Measurements from ENCODE around the gene RELT. TPM values are rescaled to one million over a fixed set of nuclear protein-coding genes. Genes with fewer than 3 reads are reported as not detected.

RELT gene
- total RNA-seq, 2 experiments from 2014 or later: 22.0 to 24.6 TPM

- Mint-ChIP-seq H3K4me1 (peaks cover 18% of the 10 kb centered on the region), H3K36me3 (ENCODE audit: low read depth) (no peaks in the 10 kb centered on the region), H3K4me3 (no peak overlapping the region), H3K9me3 (no peaks in the 10 kb centered on the region), H3K27me3 (no peaks in the 10 kb centered on the region), H3K27ac (no peak overlapping the region)
- ChIA-PET CTCF (interaction anchor here (1.0 to 2.3 kb wide), 3 partner anchors 10 to 28 kb away, joined by 3 to 10 read pairs (median 5); no protein-coding TSS in a partner anchor), POLR2A (no interaction called here)
- DNase-seq: no peak
These were observed 21.1 kb upstream of the RELT start for GRCh38 chr11:73355109-73355508.

- H3K4me3 Mint-ChIP-seq: no peak overlapping the region
- H3K27ac Mint-ChIP-seq: no peak overlapping the region
- DNase-seq: no peak
- POLR2A ChIA-PET: no interaction called here
- H3K36me3 Mint-ChIP-seq (ENCODE audit: low read depth): no peaks in the 10 kb centered on the region
- CTCF ChIA-PET: interaction anchor here (1.0 to 2.1 kb wide), 5 partner anchors 16 to 37 kb away, joined by 3 to 6 read pairs (median 3); no protein-coding TSS in a partner anchor
- H3K4me1 Mint-ChIP-seq: peaks cover 7% of the 10 kb centered on the region
- H3K27me3 Mint-ChIP-seq: no peaks in the 10 kb centered on the region
- H3K9me3 Mint-ChIP-seq: no peaks in the 10 kb centered on the region
These were observed 19.0 kb upstream of the RELT start for GRCh38 chr11:73356979-73357860.

- Mint-ChIP-seq H3K4me1 (peaks cover 7% of the 10 kb centered on the region), H3K9me3 (no peaks in the 10 kb centered on the region), H3K36me3 (ENCODE audit: low read depth) (no peaks in the 10 kb centered on the region), H3K27ac (no peak overlapping the region), H3K4me3 (no peak overlapping the region), H3K27me3 (no peaks in the 10 kb centered on the region)
- CTCF ChIA-PET: interaction anchor here (0.7 to 2.7 kb wide), 6 partner anchors 14 to 52 kb away, joined by 3 to 9 read pairs (median 4); partner anchors contain the start of gene RELT
- no peak for DNase-seq
- POLR2A ChIA-PET: no interaction called here
These were observed 18.1 kb upstream of the RELT start for GRCh38 chr11:73358071-73358470.

- H3K4me1 Mint-ChIP-seq: no peaks in the 10 kb centered on the region
- no peaks in the 10 kb centered on the region for H3K9me3 Mint-ChIP-seq
- no peak overlapping the region for H3K27ac Mint-ChIP-seq
- H3K36me3 Mint-ChIP-seq (ENCODE audit: low read depth): no peaks in the 10 kb centered on the region
- DNase-seq: no peak
- CTCF ChIA-PET: interaction anchor here (0.8 to 8.2 kb wide), 6 partner anchors 8 to 333 kb away, joined by 3 to 57 read pairs (median 5); partner anchors contain the start of gene RELT
- POLR2A ChIA-PET: no interaction called here
- H3K4me3 Mint-ChIP-seq: no peak overlapping the region
- no peaks in the 10 kb centered on the region for H3K27me3 Mint-ChIP-seq
These were observed 16.9 kb upstream of the RELT start for GRCh38 chr11:73359341-73359740.

GRCh38 chr11:73359930-73360742 lies 16.1 kb upstream of the RELT start:
- CTCF ChIA-PET: interaction anchor here (0.8 to 8.2 kb wide), 7 partner anchors 9 to 332 kb away, joined by 3 to 57 read pairs (median 6); partner anchors contain the start of gene RELT
- POLR2A ChIA-PET: no interaction called here

GRCh38 chr11:73360743-73361369 lies 15.3 kb upstream of the RELT start:
- Mint-ChIP-seq H3K4me3 (no peak overlapping the region), H3K36me3 (ENCODE audit: low read depth) (no peaks in the 10 kb centered on the region), H3K27me3 (no peaks in the 10 kb centered on the region), H3K9me3 (no peaks in the 10 kb centered on the region), H3K27ac (no peak overlapping the region), H3K4me1 (peaks cover 6% of the 10 kb centered on the region)
- ChIA-PET CTCF (interaction anchor here (0.7 to 8.2 kb wide), 6 partner anchors 9 to 24 kb away, joined by 3 to 57 read pairs (median 6); partner anchors contain the start of gene RELT), POLR2A (no interaction called here)
- DNase-seq: no peak

More at GRCh38 chr11:73359930-73360742, 16.1 kb upstream of the RELT start:
- no peaks in the 10 kb centered on the region for H3K9me3 Mint-ChIP-seq
- H3K27ac Mint-ChIP-seq: no peak overlapping the region
- H3K36me3 Mint-ChIP-seq (ENCODE audit: low read depth): no peaks in the 10 kb centered on the region
- H3K4me1 Mint-ChIP-seq: no peaks in the 10 kb centered on the region
- H3K4me3 Mint-ChIP-seq: no peak overlapping the region
- no peaks in the 10 kb centered on the region for H3K27me3 Mint-ChIP-seq
- DNase-seq: peak; percentile 46

GRCh38 chr11:73361953-73362776 lies 14.0 kb upstream of the RELT start:
- Mint-ChIP-seq H3K36me3 (ENCODE audit: low read depth) (peaks cover 5% of the 10 kb centered on the region), H3K4me3 (no peak overlapping the region), H3K27me3 (no peaks in the 10 kb centered on the region), H3K27ac (no peak overlapping the region), H3K4me1 (peaks cover 19% of the 10 kb centered on the region), H3K9me3 (no peaks in the 10 kb centered on the region)
- CTCF ChIA-PET: interaction anchor here (0.7 to 8.2 kb wide), 3 partner anchors 11 to 25 kb away, joined by 3 to 57 read pairs (median 5); no protein-coding TSS in a partner anchor
- no peak for DNase-seq
- POLR2A ChIA-PET: no interaction called here

GRCh38 chr11:73363147-73363546 lies 13.1 kb upstream of the RELT start:
- no peak for DNase-seq
- H3K27ac Mint-ChIP-seq: no peak overlapping the region
- H3K36me3 Mint-ChIP-seq (ENCODE audit: low read depth): peaks cover 5% of the 10 kb centered on the region
- no peak overlapping the region for H3K4me3 Mint-ChIP-seq
- H3K9me3 Mint-ChIP-seq: no peaks in the 10 kb centered on the region
- H3K27me3 Mint-ChIP-seq: no peaks in the 10 kb centered on the region
- CTCF ChIA-PET: interaction anchor here (1.0 to 8.2 kb wide), 3 partner anchors 12 to 297 kb away, joined by 3 to 57 read pairs (median 5); no protein-coding TSS in a partner anchor
- peaks cover 27% of the 10 kb centered on the region for H3K4me1 Mint-ChIP-seq
- POLR2A ChIA-PET: no interaction called here

- peaks cover 5% of the 10 kb centered on the region for H3K36me3 Mint-ChIP-seq (ENCODE audit: low read depth)
- peak overlapping the region; percentile 87 for H3K27ac Mint-ChIP-seq
- POLR2A ChIA-PET: no interaction called here
- CTCF ChIA-PET: interaction anchor here (0.7 to 8.2 kb wide), 5 partner anchors 11 to 296 kb away, joined by 3 to 57 read pairs (median 4); partner anchors contain the start of gene RELT
- H3K4me1 Mint-ChIP-seq: peaks cover 27% of the 10 kb centered on the region
- no peak for DNase-seq
- no peaks in the 10 kb centered on the region for H3K27me3 Mint-ChIP-seq
- H3K9me3 Mint-ChIP-seq: no peaks in the 10 kb centered on the region
- H3K4me3 Mint-ChIP-seq: no peak overlapping the region
These were observed 10.6 kb upstream of the RELT start for GRCh38 chr11:73365352-73366264.

GRCh38 chr11:73366265-73366610 lies 10.0 kb upstream of the RELT start:
- Mint-ChIP-seq H3K9me3 (no peaks in the 10 kb centered on the region), H3K36me3 (ENCODE audit: low read depth) (peaks cover 5% of the 10 kb centered on the region), H3K4me1 (peaks cover 27% of the 10 kb centered on the region), H3K27ac (peak overlapping the region; percentile 87), H3K27me3 (no peaks in the 10 kb centered on the region), H3K4me3 (peak overlapping the region; percentile 4)
- ChIA-PET POLR2A (no interaction called here), CTCF (interaction anchor here (0.8 to 8.2 kb wide), 3 partner anchors 11 to 295 kb away, joined by 4 to 57 read pairs (median 5); no protein-coding TSS in a partner anchor)
- peak; percentile 54 for DNase-seq

- ChIA-PET POLR2A (no interaction called here), CTCF (interaction anchor here (0.7 to 8.2 kb wide), 2 partner anchors 15 to 663 kb away, joined by 5 to 57 read pairs; no protein-coding TSS in a partner anchor)
- DNase-seq: no peak
- peaks cover 5% of the 10 kb centered on the region for H3K36me3 Mint-ChIP-seq (ENCODE audit: low read depth)
- no peaks in the 10 kb centered on the region for H3K27me3 Mint-ChIP-seq
- peaks cover 27% of the 10 kb centered on the region for H3K4me1 Mint-ChIP-seq
- peak overlapping the region; percentile 87 for H3K27ac Mint-ChIP-seq
- no peaks in the 10 kb centered on the region for H3K9me3 Mint-ChIP-seq
- no peak overlapping the region for H3K4me3 Mint-ChIP-seq
These were observed 9.2 kb upstream of the RELT start for GRCh38 chr11:73366953-73367352.
